ENCODE data around the gene ZNF804B.

ZNF804B gene

GRCh38 chr7:88929719-88930118 lies 170.2 kb downstream of the ZNF804B start:
- TF ChIP-seq CTCF (IDR thresholded peaks at IDR 0.05; ENCODE audit: low read depth, low read length, missing control alignments) = no peak
- DNase-seq (ENCODE audit: extremely low read depth, low read depth) = no peak

DNA sequence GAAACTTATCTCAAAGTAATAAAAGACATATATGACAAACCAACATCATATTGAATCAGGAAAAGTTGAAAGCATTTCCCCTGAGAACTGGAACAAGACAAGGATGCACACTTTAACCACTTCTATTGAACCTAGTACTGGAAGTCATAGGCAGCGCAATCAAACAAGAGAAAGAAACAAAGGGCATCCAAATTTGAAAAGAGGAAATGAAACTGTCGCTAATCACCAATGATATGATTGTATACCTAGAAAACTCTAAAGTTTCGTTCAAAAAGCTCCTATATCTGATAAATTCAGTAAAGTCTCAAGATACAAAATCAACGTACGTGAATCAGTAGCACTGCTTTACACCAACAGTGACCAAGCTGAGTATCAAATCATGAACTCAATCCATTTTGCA lies 173.8 kb downstream of the ZNF804B start:
- no peak for TF ChIP-seq CTCF (IDR thresholded peaks at IDR 0.05; ENCODE audit: low read depth, low read length, missing control alignments)
- no peak overlapping the region for H3K4me3 ChIP-seq (replicated peaks; ENCODE audit: low read depth, low read length)
- DNase-seq (ENCODE audit: extremely low read depth, low read depth) = no peak

More at GRCh38 chr7:88929719-88930118, 170.2 kb downstream of the ZNF804B start:
- H3K4me3 ChIP-seq (replicated peaks; ENCODE audit: low read depth, low read length) = no peak overlapping the region

GRCh38 chr7:88942815-88943501 lies 183.5 kb downstream of the ZNF804B start:
- TF ChIP-seq CTCF (IDR thresholded peaks at IDR 0.05; ENCODE audit: low read depth, low read length, missing control alignments) = no peak
- DNase-seq (ENCODE audit: extremely low read depth, low read depth) = no peak
- no peak overlapping the region for H3K4me3 ChIP-seq (replicated peaks; ENCODE audit: low read depth, low read length)

DNA sequence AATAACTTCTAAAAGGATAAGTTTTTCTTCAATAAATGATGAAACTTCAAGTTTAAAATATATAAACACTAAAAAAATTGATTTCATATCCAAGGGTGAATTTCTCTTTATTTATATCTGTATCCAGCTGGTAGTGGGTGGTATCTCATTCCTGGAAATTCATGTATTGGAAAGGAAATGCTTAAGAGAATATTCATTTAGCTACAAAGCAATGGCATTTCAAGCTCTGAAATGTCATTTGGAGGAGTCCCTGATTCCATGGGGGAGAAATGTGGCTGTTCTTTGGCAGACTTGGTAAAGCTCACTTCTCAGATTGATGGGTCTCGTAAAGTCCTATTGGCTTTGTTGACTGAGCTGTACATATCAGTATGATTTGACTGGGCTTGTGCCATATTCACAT lies 192.3 kb downstream of the ZNF804B start:
- DNase-seq (ENCODE audit: extremely low read depth, low read depth) = no peak
- H3K4me3 ChIP-seq (replicated peaks; ENCODE audit: low read depth, low read length) = no peak overlapping the region
- no peak for TF ChIP-seq CTCF (IDR thresholded peaks at IDR 0.05; ENCODE audit: low read depth, low read length, missing control alignments)

DNA sequence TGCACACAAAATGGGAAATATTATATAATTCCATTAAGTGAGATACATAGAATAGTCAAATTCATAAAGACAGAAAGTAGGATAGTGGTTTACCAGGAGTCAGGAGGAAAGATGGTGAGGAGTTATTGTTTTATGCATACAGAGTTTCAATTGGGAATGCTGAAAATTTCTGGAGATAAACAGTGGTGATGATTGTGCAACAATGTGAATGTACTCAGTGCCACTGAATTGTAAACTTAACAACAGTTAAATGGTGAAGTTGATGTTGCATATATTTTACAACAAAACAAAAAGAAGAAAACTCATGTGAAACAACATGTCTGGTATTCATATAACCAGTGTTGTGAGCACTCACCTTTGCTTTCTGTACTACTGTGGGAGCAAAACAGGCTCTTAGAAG lies 204.9 kb downstream of the ZNF804B start:
- H3K4me3 ChIP-seq (replicated peaks; ENCODE audit: low read depth, low read length) = no peak overlapping the region
- no peak for DNase-seq (ENCODE audit: extremely low read depth, low read depth)
- no peak for TF ChIP-seq CTCF (IDR thresholded peaks at IDR 0.05; ENCODE audit: low read depth, low read length, missing control alignments)

- no peak overlapping the region for H3K4me3 ChIP-seq (replicated peaks; ENCODE audit: low read depth, low read length)
- no peak for TF ChIP-seq CTCF (IDR thresholded peaks at IDR 0.05; ENCODE audit: low read depth, low read length, missing control alignments)
- DNase-seq (ENCODE audit: extremely low read depth, low read depth) = no peak
Measured at GRCh38 chr7:88965371-88965770, 205.9 kb downstream of the ZNF804B start.

DNA sequence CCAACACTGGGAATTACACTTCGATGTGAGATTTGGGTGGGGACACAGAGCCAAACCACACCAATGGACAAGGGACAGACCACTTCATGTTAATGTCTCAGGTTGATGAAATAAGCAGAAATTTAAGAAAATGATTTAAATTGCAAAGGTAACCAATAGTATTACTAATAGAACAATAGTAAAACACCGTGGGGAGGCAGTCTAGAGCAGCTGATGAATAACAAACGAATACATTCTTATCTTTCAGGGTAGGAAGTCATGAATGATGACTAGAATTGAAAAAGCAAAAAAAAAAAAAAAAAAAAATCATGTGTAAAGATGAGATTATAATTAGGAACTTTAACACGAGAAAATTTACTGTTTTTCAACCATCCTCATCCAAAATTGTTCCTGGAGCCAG lies 207.9 kb downstream of the ZNF804B start:
- no peak overlapping the region for H3K4me3 ChIP-seq (replicated peaks; ENCODE audit: low read depth, low read length)
- TF ChIP-seq CTCF (IDR thresholded peaks at IDR 0.05; ENCODE audit: low read depth, low read length, missing control alignments) = no peak
- DNase-seq (ENCODE audit: extremely low read depth, low read depth) = no peak
